Ovary (tissue), 9 donors: Measurements from ENCODE around the gene RYR3. TPM values are rescaled to one million over a fixed set of nuclear protein-coding genes. Genes with fewer than 3 reads are reported as not detected.
"Not testable (repeated sequence)": the region's sequence is repeated elsewhere in the genome, so short reads cannot be mapped to it uniquely, and the experiment has no call there.

Source experiments
- DNase-seq, 5 donors: peaks; one replicate each; pipeline ENCODE4 v3.0.0-alpha.2; 2019 to 2020
- H3K27ac ChIP-seq, 2 donors: fragments of 200-600 bp; one replicate each; pipeline versions ENCODE4 v1.5.1 to v1.8.0; 2019 to 2022
- H3K27me3 ChIP-seq: fragments of 200-600 bp; one replicate; pipeline ENCODE4 v1.8.0; 2022
- H3K36me3 ChIP-seq: fragments of 200-600 bp; sonication (generic); one replicate; pipeline ENCODE4 v1.5.1; 2019
- H3K4me1 ChIP-seq: one replicate; pipeline ENCODE4 v1.8.1; 2013; ENCODE audit warnings: mild to moderate bottlenecking, moderate library complexity; ENCODE audit not compliant: insufficient read depth
- H3K4me3 ChIP-seq: fragments of 200-600 bp; sonication (generic); one replicate; pipeline ENCODE4 v1.5.1; 2017
- H3K9me3 ChIP-seq, 2 donors: fragments of 200-600 bp in 1 of 2; sonication (generic) in 1 of 2; one replicate each; pipeline versions ENCODE4 v1.5.1 to v1.8.1; 2013 to 2019; ENCODE audit warnings: mild to moderate bottlenecking in 1 of 2, moderate library complexity in 1 of 2
- CTCF ChIP-seq, 3 donors: fragments of 450-650 bp in 2 of 3; fragments of 200-600 bp in 1 of 3; IDR thresholded peaks; one replicate each; pipeline versions ENCODE4 v1.5.1 to v1.8.0; 2016 to 2022; ENCODE audit warnings: antibody characterized with exemption in 3 of 3, mild to moderate bottlenecking in 1 of 3
- EP300 ChIP-seq: sonication (generic); formaldehyde crosslinking; IDR thresholded peaks from one replicate; pipeline ENCODE4 v1.6.1; 2017; ENCODE audit warnings: antibody characterized with exemption
- POLR2A ChIP-seq: fragments of 450-650 bp; IDR thresholded peaks from one replicate; pipeline ENCODE4 v1.6.1; 2017; ENCODE audit warnings: antibody characterized with exemption, mild to moderate bottlenecking, moderate library complexity
- WGBS, 3 donors: extraction: QIAGEN DNeasy Blood & Tissue Kit in 1 of 3; methylation state at CpG; one replicate each; pipeline versions ENCODE4 v1.1.5 to v1.1.7; 2013 to 2017; 5-methylcytosine and 5-hydroxymethylcytosine counted together
- intact Hi-C, 4 donors: fragments of 100-400 bp; cut with DNase I; formaldehyde crosslinking; loops; one replicate each; pipeline versions ENCODE4 v1.11.0 to v1.15.1; 2022 to 2023
- polyA plus RNA-seq, 2 donors: library from polyadenylated mRNA; stranded (reverse); fragments of 200-250 nt in 1 of 2; fragments of 350-450 nt in 1 of 2; fragmentation: Illumina TruSeq in 1 of 2; extraction: RNeasy Lipid Tissue Mini Kit (QIAGEN cat#74804) in 1 of 2; gene quantifications; one replicate each; pipeline ENCODE4 v1.2.3, GENCODE V29; 2013 to 2014
- total RNA-seq, 7 donors: library from RNA; depleted of rRNA in 2 of 7; stranded (reverse); fragments of >200 nt in 2 of 7; fragmentation: NEBNext Ultra II Directional in 3 of 7; extraction: Animal tissue kit (Norgen Biotek cat#: 25700) in 3 of 7; gene quantifications; one replicate each; pipeline versions ENCODE4 v1.1.0 to v1.2.4, GENCODE V29; 2016 to 2023
- donor health status: DM: no; HTN: no; CAD: no; lungs with moderate emphysema.
- donor health status: DM: no; HTN: no; CAD: no.
- donor health status: Bipolar disorder and iron deficiency.
- donor health status: DM: yes; HTN: yes; CAD: no.
- donor health status: DM: no; HTN: no; CAD: no.
- donor health status: DM: yes; HTN: yes; CAD: no.

The RYR3 gene
- total and polyA plus RNA-seq, 9 donors, result 0.52 to 6.0 (median 0.96) TPM

- Histone ChIP-seq H3K4me3 (no peak overlapping the region), H3K27ac (no peak overlapping the region), H3K9me3 (no peaks in the 10 kb centered on the region), H3K27me3 (no peaks in the 10 kb centered on the region), H3K4me1 (no peaks in the 10 kb centered on the region), H3K36me3 (no peaks in the 10 kb centered on the region)
- no peak for TF ChIP-seq POLR2A
- no peak for TF ChIP-seq CTCF (IDR thresholded peaks at IDR 0.05)
- no peak for DNase-seq
- 72 to 84% (median 81%) methylated on average over 10 of the region's 10 CpGs for WGBS, 3 donors
- intact Hi-C loops, result no loop called here
Observed at GRCh38 chr15:33808720-33809457, 498.1 kb downstream of the RYR3 start.

GRCh38 chr15:33810073-33810595 lies 499.4 kb downstream of the RYR3 start:
- Histone ChIP-seq H3K27me3 (no peaks in the 10 kb centered on the region), H3K27ac (no peak overlapping the region), H3K4me1 (no peaks in the 10 kb centered on the region), H3K36me3 (no peaks in the 10 kb centered on the region), H3K4me3 (no peak overlapping the region), H3K9me3 (no peaks in the 10 kb centered on the region)
- intact Hi-C loops, result no loop called here
- DNase-seq, result no peak
- no peak for TF ChIP-seq EP300
- TF ChIP-seq CTCF (IDR thresholded peaks at IDR 0.05), result no peak
- TF ChIP-seq POLR2A, result no peak
- 88 to 89% (median 88%) methylated on average over 10 of the region's 10 CpGs for WGBS, 3 donors

- 75 to 91% (median 76%) methylated on average over 6 of the region's 6 CpGs for WGBS, 3 donors
- no peak for DNase-seq
- Histone ChIP-seq H3K4me1 (no peaks in the 10 kb centered on the region), H3K36me3 (no peaks in the 10 kb centered on the region), H3K4me3 (no peak overlapping the region), H3K27ac (no peak overlapping the region), H3K27me3 (no peaks in the 10 kb centered on the region), H3K9me3 (no peaks in the 10 kb centered on the region)
- TF ChIP-seq EP300 (no peak), CTCF (IDR thresholded peaks at IDR 0.05) (no peak), POLR2A (no peak)
- intact Hi-C loops, result no loop called here
Observed at GRCh38 chr15:33810806-33811205, 500.0 kb downstream of the RYR3 start.

- Histone ChIP-seq H3K4me1 (no peaks in the 10 kb centered on the region), H3K27ac (no peak overlapping the region), H3K27me3 (no peaks in the 10 kb centered on the region), H3K9me3 (no peaks in the 10 kb centered on the region), H3K4me3 (no peak overlapping the region), H3K36me3 (no peaks in the 10 kb centered on the region)
- WGBS, 3 donors, result 44 to 53% (median 53%) methylated on average over 3 of the region's 3 CpGs
- DNase-seq, result no peak
- no peak for TF ChIP-seq EP300
- no peak for TF ChIP-seq CTCF (IDR thresholded peaks at IDR 0.05)
- intact Hi-C loops, result no loop called here
Observed at GRCh38 chr15:33813891-33814290, 503.1 kb downstream of the RYR3 start.

- H3K9me3 ChIP-seq, H3K27me3 ChIP-seq, H3K4me3 ChIP-seq, H3K4me1 ChIP-seq, DNase-seq, intact Hi-C loops, H3K27ac ChIP-seq, H3K36me3 ChIP-seq: not testable (repeated sequence)
- WGBS, 3 donors, result 96 to 97% (median 97%) methylated on average over 6 of the region's 6 CpGs
Observed at GRCh38 chr15:33819499-33819898, 508.7 kb downstream of the RYR3 start.
